GM12892 (cell line): Measurements from ENCODE around the gene RGCC.

Source experiments
- POLR2A ChIP-seq: IDR thresholded peaks from 2 replicates; pipeline ENCODE4 v1.6.1; 2011; ENCODE audit warnings: low read depth, low read length, control low read depth
- POLR2AphosphoS5 ChIP-seq: IDR thresholded peaks from 2 replicates; pipeline ENCODE4 v1.6.1; 2011; ENCODE audit warnings: low read depth, low read length, control low read depth

- TF ChIP-seq POLR2AphosphoS5 (peak; percentile 58; the same call in 1 of the 2 replicates), POLR2A (no peak)
These were observed 8.6 kb downstream of the RGCC start for GRCh38 chr13:41465898-41466320.
